T-helper 1 cell treated with Interleukin-12 subunit alpha and Interleukin-12 subunit beta and Interleukin-4 antibody, amounts not matched to agents 30 ng/mL and 1 ng/mL, for 36 hours (primary cell): Measurements from ENCODE around the gene TNFRSF1B. TPM values are rescaled to one million over a fixed set of nuclear protein-coding genes. Genes with fewer than 3 reads are reported as not detected.

Experiments
- intact Hi-C: fragments of 100-400 bp; cut with micrococcal nuclease; formaldehyde crosslinking; loops from one replicate; pipeline ENCODE4 v1.15.1; 2024
- total RNA-seq: library from RNA; stranded (reverse); gene quantifications from 2 replicates; pipeline ENCODE4 v1.2.3, GENCODE V29; 2022

The TNFRSF1B gene
- total RNA-seq, 1 donor from 2014 or later, result 300 TPM

DNA sequence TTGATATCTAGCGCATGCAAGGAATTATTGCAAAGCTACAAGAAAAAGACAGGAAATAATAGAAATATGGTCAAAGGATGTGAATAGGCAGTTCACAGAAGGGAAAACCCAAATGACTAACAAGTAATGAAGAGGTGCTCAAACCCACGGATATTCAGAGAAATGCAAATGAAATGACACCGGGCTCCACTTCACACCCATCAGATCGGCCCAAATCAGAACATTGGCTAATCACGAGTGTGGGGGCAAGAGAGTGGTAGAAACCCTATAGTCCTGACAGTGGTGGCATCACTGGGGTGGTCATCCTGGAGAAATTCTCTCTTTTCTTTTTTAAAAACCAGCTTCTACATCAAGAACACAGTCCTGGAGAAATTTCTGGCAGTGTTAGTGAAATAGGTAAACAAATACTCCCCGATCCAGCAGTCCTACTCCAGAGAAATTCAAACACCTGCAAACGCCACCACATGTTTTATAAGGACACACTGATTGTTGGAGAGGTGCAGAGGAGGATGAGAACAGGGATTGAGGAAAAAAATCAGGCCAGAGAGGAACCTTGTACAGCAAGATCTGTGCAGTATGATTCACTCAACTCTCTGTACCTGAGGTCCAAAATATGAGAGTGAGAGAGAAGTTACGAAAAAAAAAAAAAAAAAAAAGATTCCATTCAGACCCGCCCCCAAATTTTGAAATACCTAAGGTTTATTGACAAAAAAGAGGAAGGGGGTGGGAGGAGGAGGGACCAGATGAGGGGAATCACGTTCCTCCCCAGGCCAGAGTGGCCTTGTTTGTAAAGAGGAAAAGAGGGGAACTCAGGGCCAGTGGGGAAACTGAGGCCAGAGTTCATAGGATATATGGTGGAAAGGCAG is 9.2 kb upstream of the TNFRSF1B start:
- intact Hi-C loops, result loop anchor here (1.0 to 2.0 kb wide), 3 partner anchors 9 to 461 kb away; partner anchors contain the start of genes DHRS3 and TNFRSF1B

DNA sequence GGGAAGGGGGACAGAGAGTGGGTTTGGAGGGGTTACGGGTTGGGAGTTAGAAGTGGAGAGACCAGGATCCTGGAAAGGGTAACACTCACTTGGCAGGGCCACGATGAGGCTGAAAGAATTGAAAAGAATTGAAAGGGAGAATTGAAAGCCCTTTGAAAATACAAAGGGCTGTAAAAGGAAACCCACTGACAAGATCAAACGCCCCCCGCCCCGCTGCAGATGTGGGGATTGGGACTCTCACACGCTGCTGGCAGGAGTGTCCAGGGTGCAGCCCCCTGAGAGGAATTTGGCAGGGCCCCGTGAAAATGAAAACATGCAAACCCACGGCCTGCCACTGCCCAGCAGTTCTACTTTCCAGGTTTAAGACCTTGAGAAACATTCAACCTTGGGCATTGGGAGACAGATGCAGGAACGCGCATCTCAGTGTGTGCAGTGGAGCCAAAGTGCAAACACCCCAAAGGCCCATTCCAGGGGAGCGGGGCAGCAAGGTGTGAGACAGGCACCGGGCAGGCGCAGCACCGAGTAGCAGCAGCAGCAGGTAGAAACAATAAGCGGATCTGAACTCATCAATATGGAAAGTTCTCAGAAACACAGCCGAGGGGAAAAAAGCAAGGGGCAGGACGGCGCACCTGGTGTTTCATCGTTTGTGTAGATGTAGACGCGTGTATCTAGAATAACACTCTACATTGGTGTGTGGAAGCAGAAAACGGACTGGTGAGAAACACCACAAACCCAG is 8.3 kb upstream of the TNFRSF1B start:
- intact Hi-C loops, result loop anchor here (2.0 kb wide), 1 partner anchor 460 kb away; the partner anchor contains the start of gene DHRS3

DNA sequence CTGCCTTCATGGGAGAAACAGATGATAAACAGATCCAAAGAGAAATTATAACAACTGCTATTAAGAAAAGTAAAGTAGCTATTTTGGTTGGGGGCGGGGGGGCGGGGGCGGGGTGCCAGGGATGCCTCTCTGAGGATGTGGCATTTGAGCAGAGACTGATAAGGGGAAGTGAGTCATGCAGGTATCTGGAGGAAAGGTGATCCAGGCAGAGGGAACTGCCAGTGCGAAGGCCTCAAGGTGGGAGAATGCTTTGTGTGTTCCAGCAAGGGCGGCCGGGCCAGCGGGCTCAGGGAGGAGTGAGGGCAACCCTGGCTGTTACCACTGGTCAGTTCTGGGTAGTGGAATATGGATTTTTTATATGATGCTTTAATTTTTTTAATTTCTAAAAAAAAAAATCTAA is 7.0 kb upstream of the TNFRSF1B start:
- intact Hi-C loops, result loop anchor here (2.0 to 5.0 kb wide), 2 partner anchors 98 to 459 kb away; partner anchors contain the start of genes DHRS3 and TNFRSF8

DNA sequence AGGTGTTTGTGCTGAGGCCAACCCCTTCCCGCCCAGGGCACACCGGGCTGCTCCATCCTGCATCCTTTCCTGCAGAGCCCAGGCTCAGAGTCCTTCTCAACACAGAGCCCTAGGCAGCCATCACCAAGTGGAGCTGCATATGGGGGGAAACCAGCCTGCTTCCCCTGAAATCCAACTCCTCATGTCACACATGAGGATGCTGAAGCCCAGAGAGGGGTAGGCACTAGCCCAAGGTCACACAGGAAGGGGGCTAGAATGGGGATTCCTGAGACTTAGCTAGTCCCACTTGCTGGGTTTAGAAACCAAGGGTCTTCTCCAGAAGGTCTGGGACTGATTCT is 5.5 kb upstream of the TNFRSF1B start:
- intact Hi-C loops, result loop anchor here (1.0 to 5.0 kb wide), 2 partner anchors 11 to 99 kb away; partner anchors contain the start of gene TNFRSF8

DNA sequence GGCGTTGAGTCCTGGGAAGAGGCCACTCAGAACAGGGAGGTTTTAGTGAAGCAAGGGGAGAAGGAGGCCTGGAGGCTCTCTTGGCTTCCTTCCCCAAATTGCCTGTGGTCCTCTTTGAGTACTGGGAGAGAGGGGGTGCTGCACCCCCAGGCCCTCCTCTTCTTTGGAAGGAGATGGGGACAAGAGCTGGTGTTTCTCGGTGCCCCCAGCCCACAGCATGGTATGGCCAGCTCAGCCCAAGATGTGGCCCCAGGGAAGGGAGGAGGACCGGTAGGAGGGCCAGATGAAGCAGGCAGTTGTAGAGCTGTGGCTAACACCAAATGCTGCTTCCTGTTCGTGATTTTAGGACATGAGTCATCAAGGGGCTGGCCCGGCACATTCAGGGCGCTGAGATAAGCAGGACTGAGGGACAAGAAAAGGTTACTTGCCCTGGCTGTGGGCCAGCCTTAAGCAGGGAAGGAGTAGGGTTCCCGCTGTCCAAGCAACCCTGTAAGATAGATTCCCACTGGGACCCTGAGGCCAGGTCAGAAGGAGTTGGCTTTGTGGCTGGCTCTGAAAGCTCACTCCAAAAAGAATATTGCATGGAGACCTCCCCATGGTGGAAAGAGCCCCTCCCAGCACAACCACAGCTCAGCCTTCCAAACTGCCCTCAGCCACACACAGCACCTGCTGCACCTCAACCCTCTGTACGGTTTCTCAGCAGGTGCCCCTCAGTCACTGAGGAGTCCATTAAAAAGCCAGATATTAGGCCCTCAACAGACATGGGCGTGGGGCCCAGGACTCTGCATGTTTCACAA is 4.9 kb upstream of the TNFRSF1B start:
- intact Hi-C loops, result loop anchor here (1.0 to 5.0 kb wide), 4 partner anchors 11 to 100 kb away; partner anchors contain the start of gene TNFRSF8

DNA sequence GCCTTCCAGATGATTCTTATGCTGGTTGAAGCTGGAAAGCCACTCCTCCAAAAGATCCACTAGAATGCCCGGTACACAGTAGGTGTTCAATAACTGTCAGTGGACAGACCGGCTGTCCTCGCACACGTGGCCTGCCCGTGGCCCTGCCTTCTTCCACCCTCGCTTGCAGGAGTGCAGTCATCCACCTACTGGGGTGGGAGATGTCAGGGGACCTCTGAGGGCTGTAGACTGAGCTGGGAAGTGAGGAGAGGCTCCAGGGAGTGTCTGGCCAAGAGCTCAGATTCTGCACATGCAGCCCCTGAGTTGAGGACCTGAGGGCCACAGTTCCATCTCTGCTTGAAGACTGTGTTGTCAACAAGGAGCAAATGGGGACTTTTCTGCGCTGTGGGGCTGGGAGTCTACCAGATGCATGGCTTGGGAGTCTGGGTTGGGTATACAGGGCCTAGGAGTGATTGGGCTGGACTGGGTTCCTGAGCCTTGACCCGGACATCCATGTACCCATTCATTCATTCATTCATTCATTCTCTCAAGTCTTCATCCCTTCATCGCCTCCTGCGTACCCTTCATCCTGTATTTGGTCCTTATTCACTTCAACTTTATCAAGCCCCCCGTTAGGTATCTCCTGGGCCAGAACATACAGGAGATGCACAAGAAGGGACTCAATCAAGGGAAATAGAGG is 4.2 kb upstream of the TNFRSF1B start:
- intact Hi-C loops, result loop anchor here (1.0 to 5.0 kb wide), 3 partner anchors 11 to 100 kb away; partner anchors contain the start of gene TNFRSF8

DNA sequence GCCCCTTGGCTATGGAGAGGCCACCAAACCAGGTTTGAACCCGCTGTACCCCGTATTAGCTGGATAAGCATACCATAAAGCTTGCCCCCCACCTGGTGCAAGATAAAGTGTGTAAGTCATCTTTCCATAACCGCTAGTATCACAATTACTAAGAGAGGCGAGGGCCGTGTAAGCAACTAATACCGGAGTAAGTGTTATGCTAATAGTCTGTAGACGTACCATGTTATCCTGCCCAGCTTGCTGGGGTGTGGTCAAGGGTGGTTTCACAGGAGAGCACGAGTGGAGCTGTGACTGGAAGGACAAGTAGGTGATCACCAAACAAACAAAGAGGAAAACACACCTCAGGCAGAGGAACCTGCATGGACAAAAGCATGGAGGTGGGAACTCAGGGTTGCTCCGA is 3.6 kb upstream of the TNFRSF1B start:
- intact Hi-C loops, result loop anchor here (5.0 kb wide), 1 partner anchor 101 kb away; the partner anchor contains the start of gene TNFRSF8

DNA sequence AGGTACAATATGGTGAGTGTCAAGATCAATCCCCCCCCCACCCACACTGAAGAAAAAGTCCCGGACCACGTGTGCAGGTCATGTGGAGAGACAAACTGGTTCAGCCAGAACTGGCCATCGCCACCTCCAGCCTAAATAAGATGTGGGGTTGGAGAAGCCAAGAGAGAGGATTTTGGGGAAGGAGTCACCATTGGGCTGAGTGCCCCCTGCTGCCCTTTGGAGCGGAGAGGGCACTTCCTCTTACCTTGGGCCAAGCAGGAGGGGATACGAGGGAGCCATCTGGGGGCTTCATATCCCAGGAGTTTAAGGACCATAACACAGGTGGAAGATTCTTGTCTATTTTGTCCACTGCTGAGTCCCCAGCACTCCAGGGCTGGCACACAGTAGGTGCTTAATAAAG is 2.6 kb upstream of the TNFRSF1B start:
- intact Hi-C loops, result loop anchor here (5.0 kb wide), 1 partner anchor 102 kb away; the partner anchor contains the start of gene TNFRSF8

DNA sequence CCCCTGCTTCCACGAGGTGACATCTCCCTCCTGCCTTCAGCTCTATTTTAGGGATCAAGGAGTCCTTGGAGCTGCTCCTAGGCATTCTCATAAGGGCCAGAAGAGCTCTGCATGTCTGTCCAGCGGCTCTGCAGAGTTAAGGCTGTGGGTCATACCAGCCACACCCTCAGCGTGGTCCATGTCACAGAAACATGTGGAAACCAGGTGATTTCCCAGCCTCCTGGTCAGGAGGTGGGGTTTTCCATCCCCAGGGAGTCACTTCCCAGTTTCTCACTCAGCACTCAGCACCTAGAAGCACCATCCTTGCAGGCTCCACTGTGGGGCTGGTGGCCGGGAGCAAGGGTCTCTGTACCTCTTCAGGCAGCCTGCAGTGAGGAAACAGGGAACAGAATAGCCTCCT is 1.4 kb upstream of the TNFRSF1B start:
- intact Hi-C loops, result no loop called here

DNA sequence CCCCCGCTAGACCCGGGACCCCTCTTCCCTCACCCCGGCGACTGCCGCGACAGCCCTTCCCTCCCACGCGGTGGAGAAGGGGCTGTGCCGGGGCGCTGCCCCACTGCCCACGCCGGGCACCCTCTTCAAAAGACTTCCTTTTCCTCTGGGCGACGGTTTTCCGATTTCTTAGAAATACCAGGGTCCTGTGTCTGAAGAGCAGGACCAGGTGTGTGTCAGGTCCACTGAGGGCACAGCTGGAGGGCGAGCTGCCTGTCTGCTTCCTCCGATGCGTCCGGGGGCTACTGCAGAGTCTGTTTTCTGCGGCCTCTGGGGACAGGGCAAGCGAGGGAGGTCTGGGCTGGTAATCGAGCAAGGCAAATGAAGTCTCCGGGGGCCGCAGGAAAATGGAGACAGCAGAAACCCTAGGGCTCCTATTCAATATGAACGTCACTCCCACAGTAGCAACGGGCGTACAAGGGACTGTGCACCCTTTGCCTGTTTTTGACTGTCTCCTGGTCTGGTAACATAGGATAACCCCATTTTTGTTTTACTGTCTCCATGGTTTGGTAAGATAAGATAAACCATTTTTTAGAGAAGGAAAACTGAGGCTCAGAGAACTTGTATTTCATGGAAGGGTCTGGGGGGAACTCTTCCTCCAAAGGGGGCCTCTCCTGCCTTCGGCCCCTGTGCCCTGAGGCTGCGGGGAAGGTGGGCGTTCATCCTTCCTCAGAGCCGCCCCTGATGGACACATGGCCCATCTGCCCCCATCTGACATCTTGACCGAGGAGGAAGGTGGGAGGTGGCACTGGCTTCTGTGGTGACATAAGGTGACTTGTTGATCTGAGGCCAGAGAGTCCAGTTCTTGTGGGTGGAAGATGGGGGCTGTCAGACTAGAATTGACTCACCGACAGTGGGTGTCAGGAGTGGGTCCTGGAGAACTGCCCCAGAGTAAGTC is 970 bp downstream of the TNFRSF1B start:
- intact Hi-C loops, result no loop called here

DNA sequence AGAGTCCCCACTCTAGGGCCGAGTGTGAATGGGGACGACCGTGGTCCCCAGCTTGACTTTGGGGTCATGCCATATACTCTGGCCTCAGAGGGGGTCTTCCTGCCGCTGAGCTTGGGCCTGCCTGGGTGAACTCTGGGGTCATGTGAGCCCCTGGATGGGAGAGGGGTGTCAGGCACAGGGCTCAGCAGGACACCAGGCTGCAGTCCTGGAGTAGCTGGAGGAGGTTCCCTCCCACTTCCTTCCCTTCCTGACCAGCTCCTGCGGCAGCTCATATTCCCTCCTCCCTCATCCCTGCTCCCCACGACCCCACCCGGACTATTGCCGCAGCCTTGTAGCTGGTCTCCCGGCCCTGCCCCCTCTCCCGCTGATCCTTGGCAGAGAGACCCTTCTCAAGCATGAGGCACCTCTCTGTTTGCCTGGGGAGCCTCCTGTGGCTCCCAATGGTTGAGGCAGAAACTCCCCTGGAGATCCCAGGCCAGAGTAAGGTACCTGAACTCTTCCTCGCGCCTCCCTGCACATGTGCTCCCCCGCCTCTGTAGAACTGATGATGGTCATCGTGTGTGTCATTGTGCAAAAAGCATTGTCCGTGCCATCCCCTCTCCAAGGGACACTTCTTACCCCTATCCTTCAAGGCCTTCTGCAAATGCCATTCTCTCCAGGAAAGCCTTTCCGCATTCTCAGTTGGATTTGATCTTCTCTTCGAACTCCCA is 1.8 kb downstream of the TNFRSF1B start:
- intact Hi-C loops, result no loop called here

DNA sequence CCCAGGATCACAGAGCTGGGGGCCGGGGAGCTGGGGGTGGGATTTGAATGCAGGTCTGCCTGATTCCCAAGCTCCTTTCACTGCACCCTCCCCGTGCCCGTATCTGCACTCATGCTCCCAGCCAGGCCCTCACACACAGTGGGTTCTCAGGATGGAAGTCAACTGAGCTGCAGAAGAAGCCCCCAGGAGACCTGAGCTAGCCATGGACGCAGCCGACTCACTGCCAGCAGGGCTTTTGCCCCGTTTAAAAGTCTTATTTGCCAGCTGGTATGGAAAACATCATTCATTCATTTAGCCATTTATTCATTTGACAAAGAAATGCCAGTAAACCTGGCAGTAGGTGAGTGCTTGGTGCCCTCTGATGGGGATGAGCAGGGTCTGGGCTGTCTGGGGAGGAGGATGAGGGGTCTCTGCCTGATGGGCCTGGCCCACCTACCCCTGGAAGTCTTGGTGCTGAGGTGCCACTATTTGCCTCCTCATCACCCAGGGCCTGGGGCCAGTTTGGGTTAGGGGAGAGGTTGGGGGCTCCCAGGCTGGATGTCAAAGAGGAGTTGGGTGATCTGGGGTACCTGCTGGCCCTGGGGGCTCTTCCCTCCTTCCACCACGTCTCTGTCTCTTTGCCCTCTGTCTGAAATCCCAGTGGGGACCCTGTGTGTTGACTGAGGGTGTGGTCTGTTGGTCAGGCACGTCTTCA is 2.8 kb downstream of the TNFRSF1B start:
- intact Hi-C loops, result no loop called here

DNA sequence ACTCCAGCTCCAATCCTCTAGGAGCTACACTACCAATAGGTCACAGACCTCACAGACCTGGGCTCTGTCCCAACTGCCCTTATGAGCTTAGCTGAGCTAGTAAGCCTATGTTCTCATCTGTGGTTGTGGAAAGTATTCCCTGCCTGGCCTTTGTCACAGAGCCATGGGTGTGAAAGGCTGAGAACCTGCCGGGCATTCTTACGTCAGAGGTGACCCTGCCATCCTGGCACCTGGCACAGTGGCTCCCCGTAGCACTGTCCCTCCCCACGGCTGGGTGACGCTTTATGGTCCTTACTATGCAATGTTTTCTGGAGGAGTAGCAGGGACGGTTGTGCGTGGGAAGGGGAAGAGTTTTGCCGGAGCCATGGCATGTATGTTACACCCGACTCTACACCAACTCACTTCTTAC is 3.5 kb downstream of the TNFRSF1B start:
- intact Hi-C loops, result no loop called here

DNA sequence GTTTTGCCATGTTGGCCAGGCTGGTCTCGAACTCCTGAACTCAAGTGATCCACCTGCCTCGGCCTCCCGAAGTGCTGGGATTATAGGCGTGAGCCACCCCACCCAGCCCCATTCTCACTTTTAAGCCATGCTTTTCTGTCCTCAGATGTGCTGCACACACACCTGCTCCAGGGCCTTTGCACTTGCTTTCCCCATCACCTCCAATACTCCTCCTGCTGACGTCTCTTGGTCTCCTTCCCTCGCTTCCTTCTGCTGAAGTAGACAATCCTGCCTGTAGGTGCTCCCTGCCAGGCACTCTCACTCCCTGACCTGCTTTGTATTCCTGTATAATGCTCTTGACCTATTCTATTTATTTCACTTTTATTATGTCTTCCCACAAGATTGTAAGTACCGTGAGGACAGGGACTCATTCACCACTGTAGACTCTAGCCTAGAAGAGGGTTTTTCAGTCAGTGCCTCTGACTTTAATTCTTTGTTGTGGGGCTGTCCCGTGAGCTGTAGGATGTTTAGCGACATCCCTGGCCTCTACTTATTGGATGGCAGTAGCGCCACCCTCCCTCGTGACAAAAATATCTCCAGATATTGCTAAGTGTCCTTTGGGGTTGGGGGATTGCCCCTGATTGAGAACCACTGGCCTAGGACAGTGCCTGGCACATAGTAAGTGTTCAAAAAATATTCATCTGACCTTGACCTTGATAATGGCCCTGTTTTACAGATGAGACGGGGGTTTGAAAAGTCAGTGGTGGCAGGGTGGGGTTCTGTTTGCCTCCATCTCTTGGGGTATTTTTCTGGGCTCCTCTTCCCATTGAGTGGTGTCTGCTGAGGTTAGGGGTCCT is 4.6 kb downstream of the TNFRSF1B start:
- intact Hi-C loops, result loop anchor here (1.0 kb wide), 1 partner anchor 38 kb away; no protein-coding TSS in a partner anchor

DNA sequence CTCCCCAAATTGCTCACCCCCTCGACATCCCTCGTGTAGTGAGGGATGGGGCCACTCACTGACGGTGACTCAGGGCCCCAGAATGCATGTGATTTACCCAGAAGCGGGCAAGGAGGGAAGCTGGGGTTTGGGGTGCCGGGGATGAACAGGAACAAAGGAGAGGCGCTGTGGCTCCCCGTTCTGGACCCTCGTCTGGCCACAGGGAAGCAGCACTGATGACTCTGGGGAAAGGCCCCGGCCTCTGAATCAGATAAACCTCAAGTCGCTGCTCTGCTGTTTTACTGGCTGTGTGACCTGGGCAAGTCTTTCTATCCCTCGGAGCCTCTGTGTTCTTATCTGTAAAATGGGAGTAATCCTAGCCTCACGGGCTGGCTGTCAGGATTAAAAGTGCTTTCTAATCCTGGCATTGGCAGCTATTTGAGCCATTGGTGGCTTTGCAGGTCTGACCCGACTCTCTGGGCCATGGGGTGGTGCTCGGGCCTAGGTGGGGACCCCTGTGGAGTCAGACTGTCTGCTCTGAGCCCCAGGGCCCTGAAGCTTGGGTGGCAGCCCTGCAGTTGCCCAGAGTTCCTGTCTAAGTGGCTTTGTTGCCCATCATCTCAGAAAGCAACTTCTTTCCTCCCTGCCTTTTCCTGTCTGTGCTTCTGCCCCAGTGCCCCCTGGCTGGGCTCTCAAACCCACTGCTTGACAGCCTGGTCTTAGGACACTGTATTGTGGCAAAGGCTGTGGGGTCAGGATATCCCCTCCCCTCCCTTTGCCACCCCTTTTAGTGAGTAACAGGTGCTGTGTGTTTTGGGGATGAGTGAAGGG is 5.5 kb downstream of the TNFRSF1B start:
- intact Hi-C loops, result loop anchor here (1.0 kb wide), 1 partner anchor 39 kb away; no protein-coding TSS in a partner anchor

DNA sequence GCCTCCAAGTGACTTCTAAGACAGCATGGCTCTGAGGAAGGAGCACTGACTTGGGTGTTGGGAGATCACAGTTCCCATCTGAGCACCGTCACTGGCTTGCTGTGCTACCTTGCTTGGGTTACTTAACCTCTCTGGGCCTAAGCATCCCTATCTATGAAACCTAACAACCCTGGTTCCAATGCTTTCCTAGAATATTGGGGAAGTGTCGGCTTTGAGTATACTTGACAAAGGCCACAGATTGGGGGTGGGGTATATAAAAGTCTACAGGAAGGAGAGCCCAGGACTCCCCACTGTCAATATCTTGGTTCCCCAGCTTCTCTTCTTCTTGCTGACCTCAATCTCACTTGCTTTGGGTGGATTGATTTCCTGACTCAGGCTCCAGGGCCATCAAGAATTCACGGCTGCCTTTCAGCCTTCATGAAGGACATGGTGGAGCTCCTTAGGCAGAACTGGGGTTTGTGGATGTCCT is 6.3 kb downstream of the TNFRSF1B start:
- intact Hi-C loops, result loop anchor here (1.0 kb wide), 2 partner anchors 11 to 23 kb away; no protein-coding TSS in a partner anchor
